ENCODE data around the gene RAPGEF4.

Gene RAPGEF4

GRCh38 chr2:172819943-172820342 is 84.3 kb downstream of the RAPGEF4 start:
- no peak for TF ChIP-seq CTCF (IDR thresholded peaks at IDR 0.05; ENCODE audit: borderline replicate concordance, insufficient read depth, low read depth, low read length)
- no peak overlapping the region for H3K4me3 ChIP-seq (ENCODE audit: low read depth, low read length)

GRCh38 chr2:172821370-172822338 is 86.0 kb downstream of the RAPGEF4 start:
- TF ChIP-seq CTCF (IDR thresholded peaks at IDR 0.05; ENCODE audit: borderline replicate concordance, insufficient read depth, low read depth, low read length), result no peak
- H3K4me3 ChIP-seq (ENCODE audit: low read depth, low read length), result no peak overlapping the region

- no peak for TF ChIP-seq CTCF (IDR thresholded peaks at IDR 0.05; ENCODE audit: borderline replicate concordance, insufficient read depth, low read depth, low read length)
- H3K4me3 ChIP-seq (ENCODE audit: low read depth, low read length), result no peak overlapping the region
Measured at GRCh38 chr2:172822585-172822984, 86.9 kb downstream of the RAPGEF4 start.

GRCh38 chr2:172823261-172823850 is 87.7 kb downstream of the RAPGEF4 start:
- H3K4me3 ChIP-seq (ENCODE audit: low read depth, low read length), result no peak overlapping the region

GRCh38 chr2:172826522-172826921 is 90.9 kb downstream of the RAPGEF4 start:
- no peak for TF ChIP-seq CTCF (IDR thresholded peaks at IDR 0.05; ENCODE audit: borderline replicate concordance, insufficient read depth, low read depth, low read length)
- no peak overlapping the region for H3K4me3 ChIP-seq (ENCODE audit: low read depth, low read length)

More at GRCh38 chr2:172823261-172823850, 87.7 kb downstream of the RAPGEF4 start:
- TF ChIP-seq CTCF (IDR thresholded peaks at IDR 0.05; ENCODE audit: borderline replicate concordance, insufficient read depth, low read depth, low read length), result no peak

GRCh38 chr2:172829229-172829628 is 93.6 kb downstream of the RAPGEF4 start:
- no peak overlapping the region for H3K4me3 ChIP-seq (ENCODE audit: low read depth, low read length)
- TF ChIP-seq CTCF (IDR thresholded peaks at IDR 0.05; ENCODE audit: borderline replicate concordance, insufficient read depth, low read depth, low read length), result no peak

Data from GM12875 (cell line).